SK-N-SH (cell line): ENCODE data around the gene TPO. TPM values are rescaled to one million over a fixed set of nuclear protein-coding genes. Genes with fewer than 3 reads are reported as not detected.

Source experiments
- CTCF ChIA-PET: fragments of 300-600, 350-600 bp; formaldehyde crosslinking; extraction: SDS; loops from one replicate; lab custom pipeline; 2021; lab: Yijun Ruan, JAX
- POLR2A ChIA-PET: fragments of 350-600 bp; sonication (Branson Sonifier 250); formaldehyde crosslinking; extraction: SDS; loops from one replicate; lab custom pipeline; 2020; ENCODE audit warnings: antibody characterized with exemption, inconsistent platforms; lab: Yijun Ruan, JAX
- DNase-seq: peaks from one replicate; pipeline ENCODE4 v3.0.0; 2012
- H2AFZ ChIP-seq: fragments of 200-600 bp; sonication (generic); 2 replicates; pipeline ENCODE4 v1.8.1; 2016; ENCODE audit warnings: antibody characterized with exemption, mild to moderate bottlenecking, low read depth
- H3F3A ChIP-seq: fragments of 200-600 bp; sonication (generic); replicated peaks from 2 replicates; pipeline ENCODE3; 2016; ENCODE audit warnings: antibody characterized with exemption, mild to moderate bottlenecking; ENCODE audit not compliant: insufficient read depth
- H3K27ac ChIP-seq, 2 experiments: fragments of 200-500 bp in 1 of 2; fragments of 200-600 bp in 1 of 2; sonication (Bioruptor generic) in 1 of 2; sonication (generic), shearing (Covaris generic) in 1 of 2; 2 replicates each; pipeline versions ENCODE4 v1.5.1 to v1.6.1; 2014 to 2016; ENCODE audit warnings: low read depth in 2 of 2, inconsistent platforms in 1 of 2, low read length in 1 of 2, mild to moderate bottlenecking in 1 of 2, mixed read lengths in 1 of 2
- H3K27me3 ChIP-seq: fragments of 200-600 bp; sonication (generic), shearing (Covaris generic); 2 replicates; pipeline ENCODE4 v1.6.1; 2016; ENCODE audit warnings: mixed run types; ENCODE audit not compliant: insufficient read depth
- H3K36me3 ChIP-seq, 2 experiments: fragments of 200-500 bp in 1 of 2; fragments of 200-600 bp in 1 of 2; sonication (Bioruptor generic) in 1 of 2; sonication (generic) in 1 of 2; replicated peaks in 1 of 2; 2 replicates each; pipeline versions ENCODE3 to v1.5.1; 2014 to 2016; ENCODE audit warnings: low read length in 1 of 2, mild to moderate bottlenecking in 1 of 2; ENCODE audit not compliant: insufficient read depth in 2 of 2, control insufficient read depth in 1 of 2
- H3K4me1 ChIP-seq, 2 experiments: fragments of 200-500 bp in 1 of 2; fragments of 200-600 bp in 1 of 2; sonication (Bioruptor generic) in 1 of 2; sonication (generic), shearing (Covaris generic) in 1 of 2; 2 replicates each; pipeline versions ENCODE4 v1.5.1 to v1.6.1; 2014 to 2016; ENCODE audit warnings: low read depth in 1 of 2, low read length in 1 of 2, mixed run types in 1 of 2; ENCODE audit not compliant: insufficient read depth in 2 of 2, control insufficient read depth in 1 of 2
- H3K4me2 ChIP-seq: fragments of 200-600 bp; sonication (generic), shearing (Covaris generic); 2 replicates; pipeline ENCODE4 v1.6.1; 2017; ENCODE audit warnings: mixed run types
- H3K4me3 ChIP-seq, 2 experiments: fragments of 200-500 bp in 1 of 2; fragments of 200-600 bp in 1 of 2; sonication (Bioruptor generic) in 1 of 2; sonication (generic), shearing (Covaris generic) in 1 of 2; 2 replicates each; pipeline versions ENCODE4 v1.5.1 to v1.8.1; 2014 to 2016; ENCODE audit warnings: low read depth in 2 of 2, inconsistent platforms in 1 of 2, low read length in 1 of 2, mild to moderate bottlenecking in 1 of 2, mixed read lengths in 1 of 2, moderate library complexity in 1 of 2
- H3K79me2 ChIP-seq: fragments of 200-600 bp; sonication (generic); 2 replicates; pipeline ENCODE4 v1.8.1; 2017; ENCODE audit warnings: mild to moderate bottlenecking; ENCODE audit not compliant: insufficient read depth
- H3K9ac ChIP-seq: fragments of 200-600 bp; sonication (generic); 2 replicates; pipeline ENCODE4 v1.6.1; 2017; ENCODE audit warnings: mixed run types
- H3K9me2 ChIP-seq: fragments of 200-600 bp; sonication (generic); 2 replicates; pipeline ENCODE4 v1.6.1; 2017; ENCODE audit warnings: mixed run types
- H3K9me3 ChIP-seq: fragments of 200-600 bp; sonication (generic); 2 replicates; pipeline ENCODE4 v1.6.1; 2017; ENCODE audit warnings: mixed run types, mild to moderate bottlenecking, moderate library complexity
- H4K20me1 ChIP-seq: fragments of 200-600 bp; sonication (generic); 2 replicates; pipeline ENCODE4 v1.6.1; 2017; ENCODE audit warnings: mild to moderate bottlenecking, mixed run types; ENCODE audit not compliant: insufficient read depth
- CHD2 ChIP-seq: fragments of 150-350 bp; IDR thresholded peaks from 2 replicates; pipeline ENCODE4 v1.6.1; 2018; ENCODE audit warnings: low read length; ENCODE audit not compliant: partially characterized antibody
- ELF1 ChIP-seq: IDR thresholded peaks from 2 replicates; pipeline ENCODE4 v1.4.0; 2012
- EP300 ChIP-seq, 2 experiments: IDR thresholded peaks; 2 replicates each; pipeline versions ENCODE4 v1.4.0 to v1.6.1; 2012; ENCODE audit warnings: borderline replicate concordance in 1 of 2, low read depth in 1 of 2, low read length in 1 of 2
- EZH2phosphoT487 ChIP-seq: fragments of 200-600 bp; sonication (generic); IDR thresholded peaks from 2 replicates; pipeline ENCODE4 v1.6.1; 2017; ENCODE audit warnings: low read depth, mixed run types, mild to moderate bottlenecking, antibody characterized with exemption, moderate library complexity, borderline replicate concordance
- FOSL2 ChIP-seq: IDR thresholded peaks from 2 replicates; pipeline ENCODE4 v1.4.0; 2012; ENCODE audit warnings: low read depth, mild to moderate bottlenecking, moderate library complexity, borderline replicate concordance
- FOXM1 ChIP-seq: IDR thresholded peaks from 2 replicates; pipeline ENCODE4 v1.4.0; 2012; ENCODE audit warnings: low read depth, mild to moderate bottlenecking
- GABPA ChIP-seq: IDR thresholded peaks from 2 replicates; pipeline ENCODE4 v1.4.0; 2012; ENCODE audit warnings: low read depth, mild to moderate bottlenecking
- GATA2 ChIP-seq: sonication (generic); formaldehyde crosslinking; IDR thresholded peaks from 2 replicates; pipeline ENCODE4 v1.5.0; 2020; ENCODE audit warnings: mild to moderate bottlenecking, missing genetic modification reagents
- JUND ChIP-seq: IDR thresholded peaks from 2 replicates; pipeline ENCODE4 v1.4.0; 2012
- MXI1 ChIP-seq: IDR thresholded peaks from 2 replicates; pipeline ENCODE4 v1.6.1; 2012; ENCODE audit warnings: mild to moderate bottlenecking, low read depth, low read length, improper control_type of control experiment
- NFIC ChIP-seq: IDR thresholded peaks from 2 replicates; pipeline ENCODE4 v1.4.0; 2012; ENCODE audit warnings: borderline replicate concordance
- NRF1 ChIP-seq: IDR thresholded peaks from 2 replicates; pipeline ENCODE4 v1.6.1; 2012; ENCODE audit warnings: low read depth, mild to moderate bottlenecking, low read length
- RAD21 ChIP-seq: IDR thresholded peaks from 2 replicates; pipeline ENCODE4 v1.6.1; 2012; ENCODE audit warnings: mild to moderate bottlenecking, low read length
- RCOR1 ChIP-seq: fragments of 150-350 bp; IDR thresholded peaks from 2 replicates; pipeline ENCODE4 v1.6.1; 2017; ENCODE audit warnings: antibody characterized with exemption, low read length
- REST ChIP-seq: IDR thresholded peaks from 2 replicates; pipeline ENCODE4 v1.6.1; 2012; ENCODE audit warnings: mild to moderate bottlenecking, low read depth, low read length, moderate library complexity
- RFX5 ChIP-seq: IDR thresholded peaks from 2 replicates; pipeline ENCODE4 v1.6.1; 2012; ENCODE audit warnings: mild to moderate bottlenecking, improper control_type of control experiment, low read length
- RXRA ChIP-seq: IDR thresholded peaks from 2 replicates; pipeline ENCODE4 v1.4.0; 2012; ENCODE audit warnings: low read depth, mild to moderate bottlenecking, borderline replicate concordance
- SMC3 ChIP-seq: IDR thresholded peaks from 2 replicates; pipeline ENCODE4 v1.6.1; 2012; ENCODE audit warnings: low read depth, low read length, improper control_type of control experiment
- TEAD4 ChIP-seq: IDR thresholded peaks from 2 replicates; pipeline ENCODE4 v1.4.0; 2012; ENCODE audit warnings: mild to moderate bottlenecking, borderline replicate concordance; ENCODE audit not compliant: insufficient read depth
- YY1 ChIP-seq: IDR thresholded peaks from 2 replicates; pipeline ENCODE4 v1.4.0; 2012; ENCODE audit warnings: low read depth, mild to moderate bottlenecking
- ZBTB33 ChIP-seq: IDR thresholded peaks from 2 replicates; pipeline ENCODE4 v1.4.0; 2012; ENCODE audit warnings: low read depth, borderline replicate concordance
- WGBS: methylation state at CpG from one replicate; pipeline ENCODE4 v1.1.6; 2017; ENCODE audit warnings: low lambda C conversion rate; 5-methylcytosine and 5-hydroxymethylcytosine counted together
- polyA plus RNA-seq, 3 experiments: library from polyadenylated mRNA; depleted of rRNA; stranded (reverse); fragments of >200 nt; gene quantifications; 2 replicates each; pipeline ENCODE4 v1.2.3, GENCODE V29; 2012

Gene TPO
- polyA plus RNA-seq, 1 of the 3 experiments (the other 2 are of a cell fraction), result not detected

- CTCF ChIA-PET, result interaction anchor here (1.7 kb wide), 1 partner anchor 69 kb away, joined by 5 read pairs; no protein-coding TSS in a partner anchor
- H3K79me2 ChIP-seq, result no peaks in the 10 kb centered on the region
- DNase-seq, result no peak
- no peak overlapping the region for H2AFZ ChIP-seq
- H3K27ac ChIP-seq, result no peak overlapping the region
- no peaks in the 10 kb centered on the region for H3K9me3 ChIP-seq
- no peaks in the 10 kb centered on the region for H3K36me3 ChIP-seq
- no peak overlapping the region for H3K4me3 ChIP-seq
- H3K27me3 ChIP-seq, result no peaks in the 10 kb centered on the region
- 69% methylated on average over 16 of the region's 30 CpGs for WGBS
- no peak overlapping the region for H3K9ac ChIP-seq
- no peaks in the 10 kb centered on the region for H4K20me1 ChIP-seq
- TF ChIP-seq FOSL2, result no peak
- TF ChIP-seq NRF1, result no peak
- no peak for TF ChIP-seq ELF1
- no peak for TF ChIP-seq RAD21
- TF ChIP-seq TEAD4, result no peak
- TF ChIP-seq YY1, result no peak
- TF ChIP-seq EZH2phosphoT487, result no peak
- TF ChIP-seq SMC3, result no peak
- H3K4me1 ChIP-seq, result no peaks in the 10 kb centered on the region
- POLR2A ChIA-PET, result no interaction called here
- no peaks in the 10 kb centered on the region for H3F3A ChIP-seq
- H3K4me2 ChIP-seq, result no peak overlapping the region
- no peaks in the 10 kb centered on the region for H3K9me2 ChIP-seq
These were observed 63.4 kb downstream of the TPO start for GRCh38 chr2:1476617-1477195.

DNA sequence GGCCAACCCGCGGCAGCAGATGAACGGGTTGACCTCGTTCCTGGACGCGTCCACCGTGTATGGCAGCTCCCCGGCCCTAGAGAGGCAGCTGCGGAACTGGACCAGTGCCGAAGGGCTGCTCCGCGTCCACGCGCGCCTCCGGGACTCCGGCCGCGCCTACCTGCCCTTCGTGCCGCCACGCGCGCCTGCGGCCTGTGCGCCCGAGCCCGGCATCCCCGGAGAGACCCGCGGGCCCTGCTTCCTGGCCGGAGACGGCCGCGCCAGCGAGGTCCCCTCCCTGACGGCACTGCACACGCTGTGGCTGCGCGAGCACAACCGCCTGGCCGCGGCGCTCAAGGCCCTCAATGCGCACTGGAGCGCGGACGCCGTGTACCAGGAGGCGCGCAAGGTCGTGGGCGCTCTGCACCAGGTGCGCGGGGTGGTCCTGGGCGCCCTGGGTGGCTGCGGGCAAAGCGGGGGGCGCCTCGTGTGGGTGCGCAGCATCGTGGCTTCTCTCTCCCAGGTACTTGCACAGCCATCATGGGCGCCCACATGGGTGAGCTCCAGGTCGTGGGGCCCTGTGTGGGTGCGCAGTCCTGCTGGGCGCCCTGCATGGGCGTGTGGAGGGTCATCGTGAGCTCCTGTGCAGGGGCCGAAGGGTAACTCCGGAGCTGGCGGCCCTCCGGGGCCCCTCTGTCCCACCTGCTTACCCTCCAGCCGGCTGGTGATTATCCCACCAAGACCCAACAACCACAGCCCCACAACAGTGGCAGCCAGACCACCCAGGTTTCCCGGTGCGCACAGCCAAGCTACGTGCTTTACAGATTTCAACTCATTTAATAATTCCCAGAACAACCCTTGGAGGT lies 64.2 kb downstream of the TPO start:
- no peak overlapping the region for H3K4me2 ChIP-seq
- H2AFZ ChIP-seq, result no peak overlapping the region
- no peaks in the 10 kb centered on the region for H3K79me2 ChIP-seq
- H3K9me2 ChIP-seq, result no peaks in the 10 kb centered on the region
- H3K9me3 ChIP-seq, result no peaks in the 10 kb centered on the region
- H3K27me3 ChIP-seq, result no peaks in the 10 kb centered on the region
- no peaks in the 10 kb centered on the region for H3K36me3 ChIP-seq
- ChIA-PET CTCF (interaction anchor here (1.2 to 1.7 kb wide), 2 partner anchors 9 to 69 kb away, joined by 3 to 5 read pairs; no protein-coding TSS in a partner anchor), POLR2A (no interaction called here)
- H3K9ac ChIP-seq, result no peak overlapping the region
- no peak overlapping the region for H3K4me3 ChIP-seq
- no peaks in the 10 kb centered on the region for H3F3A ChIP-seq
- WGBS, result 84% methylated on average over 52 of the region's 76 CpGs
- H4K20me1 ChIP-seq, result no peaks in the 10 kb centered on the region
- no peaks in the 10 kb centered on the region for H3K4me1 ChIP-seq
- H3K27ac ChIP-seq, result no peak overlapping the region
- DNase-seq, result no peak
- no peak for TF ChIP-seq RCOR1
- TF ChIP-seq CHD2, result no peak
- TF ChIP-seq GATA2, result no peak
- TF ChIP-seq EP300 (IDR thresholded peaks at IDR 0.05; ENCODE audit: borderline replicate concordance in 1 of 2, low read depth in 1 of 2, low read length in 1 of 2), result no peak
- no peak for TF ChIP-seq NRF1
- TF ChIP-seq REST, result no peak
- TF ChIP-seq ZBTB33, result no peak
- TF ChIP-seq MXI1, result no peak
- no peak for TF ChIP-seq FOXM1
- TF ChIP-seq RXRA, result no peak
- TF ChIP-seq JUND, result no peak
- no peak for TF ChIP-seq RFX5
- TF ChIP-seq NFIC, result no peak
- TF ChIP-seq GABPA, result no peak
- TF ChIP-seq RAD21, result no peak
